Measurements from ENCODE around the gene CDCA5. TPM values are rescaled to one million over a fixed set of nuclear protein-coding genes. Genes with fewer than 3 reads are reported as not detected.

The CDCA5 gene
- polyA plus RNA-seq, 1 of the 3 experiments (the other 2 are of a cell fraction), result 16.3 TPM

GRCh38 chr11:65045061-65045460, 38.8 kb downstream of the CDCA5 start:
- H3K4me3 ChIP-seq (ENCODE audit: low read depth in 2 of 2, low read length in 1 of 2), result no peak overlapping the region
- DNase-seq, result no peak
- H3K9ac ChIP-seq, result no peak overlapping the region
- H3K9me2 ChIP-seq, result no peaks in the 10 kb centered on the region
- no peak overlapping the region for H3K4me2 ChIP-seq
- TF ChIP-seq, protein P1, sequence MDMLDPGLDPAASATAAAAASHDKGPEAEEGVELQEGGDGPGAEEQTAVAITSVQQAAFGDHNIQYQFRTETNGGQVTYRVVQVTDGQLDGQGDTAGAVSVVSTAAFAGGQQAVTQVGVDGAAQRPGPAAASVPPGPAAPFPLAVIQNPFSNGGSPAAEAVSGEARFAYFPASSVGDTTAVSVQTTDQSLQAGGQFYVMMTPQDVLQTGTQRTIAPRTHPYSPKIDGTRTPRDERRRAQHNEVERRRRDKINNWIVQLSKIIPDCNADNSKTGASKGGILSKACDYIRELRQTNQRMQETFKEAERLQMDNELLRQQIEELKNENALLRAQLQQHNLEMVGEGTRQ (IDR thresholded peaks at IDR 0.05; ENCODE audit: borderline replicate concordance, low read depth, low read length), result no peak
- TF ChIP-seq RFX5 (IDR thresholded peaks at IDR 0.05; ENCODE audit: low read length) (no peak), RAD21 (IDR thresholded peaks at IDR 0.05; ENCODE audit: low read length) (no peak), PBX3 (IDR thresholded peaks at IDR 0.05) (no peak), CHD2 (IDR thresholded peaks at IDR 0.05; ENCODE audit: low read length, partially characterized antibody) (no peak), TEAD4 (IDR thresholded peaks at IDR 0.05; ENCODE audit: borderline replicate concordance, insufficient read depth) (no peak), RXRA (IDR thresholded peaks at IDR 0.05; ENCODE audit: borderline replicate concordance, low read depth) (no peak), USF1 (IDR thresholded peaks at IDR 0.05; ENCODE audit: borderline replicate concordance, low read depth) (no peak), FOXJ3 (CRISPR knock-in tag; IDR thresholded peaks at IDR 0.05) (no peak), MEF2A (IDR thresholded peaks at IDR 0.05; ENCODE audit: borderline replicate concordance, low read depth) (no peak), ELF1 (IDR thresholded peaks at IDR 0.05) (no peak), IRF3 (IDR thresholded peaks at IDR 0.05; ENCODE audit: low read depth, low read length) (no peak), SMC3 (IDR thresholded peaks at IDR 0.05; ENCODE audit: low read depth, low read length) (no peak), FOSL2 (IDR thresholded peaks at IDR 0.05; ENCODE audit: borderline replicate concordance, low read depth) (no peak), POLR2AphosphoS5 (IDR thresholded peaks at IDR 0.05; ENCODE audit: low read depth, low read length) (no peak)
- TF ChIP-seq, protein P2, sequence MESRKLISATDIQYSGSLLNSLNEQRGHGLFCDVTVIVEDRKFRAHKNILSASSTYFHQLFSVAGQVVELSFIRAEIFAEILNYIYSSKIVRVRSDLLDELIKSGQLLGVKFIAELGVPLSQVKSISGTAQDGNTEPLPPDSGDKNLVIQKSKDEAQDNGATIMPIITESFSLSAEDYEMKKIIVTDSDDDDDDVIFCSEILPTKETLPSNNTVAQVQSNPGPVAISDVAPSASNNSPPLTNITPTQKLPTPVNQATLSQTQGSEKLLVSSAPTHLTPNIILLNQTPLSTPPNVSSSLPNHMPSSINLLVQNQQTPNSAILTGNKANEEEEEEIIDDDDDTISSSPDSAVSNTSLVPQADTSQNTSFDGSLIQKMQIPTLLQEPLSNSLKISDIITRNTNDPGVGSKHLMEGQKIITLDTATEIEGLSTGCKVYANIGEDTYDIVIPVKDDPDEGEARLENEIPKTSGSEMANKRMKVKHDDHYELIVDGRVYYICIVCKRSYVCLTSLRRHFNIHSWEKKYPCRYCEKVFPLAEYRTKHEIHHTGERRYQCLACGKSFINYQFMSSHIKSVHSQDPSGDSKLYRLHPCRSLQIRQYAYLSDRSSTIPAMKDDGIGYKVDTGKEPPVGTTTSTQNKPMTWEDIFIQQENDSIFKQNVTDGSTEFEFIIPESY (IDR thresholded peaks at IDR 0.05; ENCODE audit: borderline replicate concordance, low read depth), result no peak
- TF ChIP-seq, protein P3, sequence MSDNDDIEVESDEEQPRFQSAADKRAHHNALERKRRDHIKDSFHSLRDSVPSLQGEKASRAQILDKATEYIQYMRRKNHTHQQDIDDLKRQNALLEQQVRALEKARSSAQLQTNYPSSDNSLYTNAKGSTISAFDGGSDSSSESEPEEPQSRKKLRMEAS (IDR thresholded peaks at IDR 0.05; ENCODE audit: low read depth), result no peak
- TF ChIP-seq, protein P4, sequence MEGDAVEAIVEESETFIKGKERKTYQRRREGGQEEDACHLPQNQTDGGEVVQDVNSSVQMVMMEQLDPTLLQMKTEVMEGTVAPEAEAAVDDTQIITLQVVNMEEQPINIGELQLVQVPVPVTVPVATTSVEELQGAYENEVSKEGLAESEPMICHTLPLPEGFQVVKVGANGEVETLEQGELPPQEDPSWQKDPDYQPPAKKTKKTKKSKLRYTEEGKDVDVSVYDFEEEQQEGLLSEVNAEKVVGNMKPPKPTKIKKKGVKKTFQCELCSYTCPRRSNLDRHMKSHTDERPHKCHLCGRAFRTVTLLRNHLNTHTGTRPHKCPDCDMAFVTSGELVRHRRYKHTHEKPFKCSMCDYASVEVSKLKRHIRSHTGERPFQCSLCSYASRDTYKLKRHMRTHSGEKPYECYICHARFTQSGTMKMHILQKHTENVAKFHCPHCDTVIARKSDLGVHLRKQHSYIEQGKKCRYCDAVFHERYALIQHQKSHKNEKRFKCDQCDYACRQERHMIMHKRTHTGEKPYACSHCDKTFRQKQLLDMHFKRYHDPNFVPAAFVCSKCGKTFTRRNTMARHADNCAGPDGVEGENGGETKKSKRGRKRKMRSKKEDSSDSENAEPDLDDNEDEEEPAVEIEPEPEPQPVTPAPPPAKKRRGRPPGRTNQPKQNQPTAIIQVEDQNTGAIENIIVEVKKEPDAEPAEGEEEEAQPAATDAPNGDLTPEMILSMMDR (IDR thresholded peaks at IDR 0.05), result no peak
- CTCF ChIA-PET, result interaction anchor here (0.8 to 2.5 kb wide), 2 partner anchors 31 to 151 kb away, joined by 3 to 10 read pairs; partner anchors contain the start of gene ARL2
- H3K4me1 ChIP-seq (ENCODE audit: control insufficient read depth in 1 of 2, insufficient read depth in 2 of 2, low read depth in 1 of 2, low read length in 1 of 2), result peaks cover 5 to 7% of the 10 kb centered on the region in 2 experiments; a peak in 2 of 4 replicates
- no peak overlapping the region for H3K27ac ChIP-seq (ENCODE audit: low read depth in 2 of 2, low read length in 1 of 2)
- H3K36me3 ChIP-seq (replicated peaks in 1 of 2; ENCODE audit: control insufficient read depth in 1 of 2, insufficient read depth in 2 of 2, low read length in 1 of 2), result peaks cover 8 to 13% of the 10 kb centered on the region in 2 experiments
- no peaks in the 10 kb centered on the region for H4K20me1 ChIP-seq (ENCODE audit: insufficient read depth)
- H3F3A ChIP-seq (replicated peaks; ENCODE audit: insufficient read depth), result peaks cover 6% of the 10 kb centered on the region
- POLR2A ChIA-PET, result no interaction called here
- no peaks in the 10 kb centered on the region for H3K9me3 ChIP-seq
- H3K79me2 ChIP-seq (ENCODE audit: insufficient read depth), result peaks cover 30% of the 10 kb centered on the region
- WGBS (ENCODE audit: low lambda C conversion rate), result 100% methylated on average over 1 of the region's 5 CpGs
- no peaks in the 10 kb centered on the region for H3K27me3 ChIP-seq (ENCODE audit: insufficient read depth)
- no peak overlapping the region for H2AFZ ChIP-seq (ENCODE audit: low read depth)

Data from SK-N-SH (cell line).